WTC11 (cell line): ENCODE measurements around the gene RSPRY1. TPM values are rescaled to one million over a fixed set of nuclear protein-coding genes. Genes with fewer than 3 reads are reported as not detected.

ENCODE experiments used
- ATAC-seq: fragments of 200-7000 bp; cut with Tn5 transposase; 2 replicates; pipeline ENCODE4 v1.10.0; 2021; ENCODE audit warnings: mild to moderate bottlenecking, moderate library complexity
- CTCF ChIA-PET: fragments of 300-600 bp; sonication (Branson Sonifier 250); formaldehyde crosslinking; loops from one replicate; lab custom pipeline; 2021; ENCODE audit warnings: antibody characterized with exemption; lab: Charles Lee
- POLR2A ChIA-PET: fragments of 350-600 bp; sonication (Branson Sonifier 250); formaldehyde crosslinking; loops from one replicate; lab custom pipeline; 2021; ENCODE audit warnings: antibody characterized with exemption; lab: Charles Lee
- DNase-seq: peaks from one replicate; pipeline ENCODE4 v3.0.0; 2021; ENCODE audit warnings: low spot score
- H3K27ac Mint-ChIP-seq: 2 replicates; pipeline ENCODE4 v1.8.0; 2021; ENCODE audit warnings: mixed read lengths
- H3K27me3 Mint-ChIP-seq: 2 replicates; pipeline ENCODE4 v1.8.0; 2021; ENCODE audit warnings: low read depth, mild to moderate bottlenecking, moderate library complexity, mixed read lengths
- H3K36me3 Mint-ChIP-seq: 2 replicates; pipeline ENCODE4 v1.8.0; 2021; ENCODE audit warnings: mixed read lengths
- H3K4me1 Mint-ChIP-seq: 2 replicates; pipeline ENCODE4 v1.8.0; 2022; ENCODE audit warnings: mixed read lengths
- H3K4me3 Mint-ChIP-seq: 2 replicates; pipeline ENCODE4 v1.8.0; 2021; ENCODE audit warnings: mild to moderate bottlenecking, moderate library complexity, mixed read lengths
- H3K9me3 Mint-ChIP-seq: 2 replicates; pipeline ENCODE4 v1.8.0; 2021; ENCODE audit warnings: mixed read lengths
- AFF4 ChIP-seq: sonication (generic); formaldehyde crosslinking; IDR thresholded peaks from 2 replicates; pipeline ENCODE4 v1.8.1; 2023; ENCODE audit warnings: mild to moderate bottlenecking, missing genetic modification reagents, borderline replicate concordance
- ARID4B ChIP-seq: sonication (generic); formaldehyde crosslinking; IDR thresholded peaks from 2 replicates; pipeline ENCODE4 v1.8.0; 2023; ENCODE audit warnings: missing genetic modification reagents, mild to moderate bottlenecking, borderline replicate concordance
- ATF1 ChIP-seq: sonication (generic); formaldehyde crosslinking; IDR thresholded peaks from 2 replicates; pipeline ENCODE4 v1.8.1; 2023; ENCODE audit warnings: mild to moderate bottlenecking, moderate library complexity, missing genetic modification reagents
- ATF2 ChIP-seq: sonication (generic); formaldehyde crosslinking; IDR thresholded peaks from 2 replicates; pipeline ENCODE4 v1.8.1; 2022; ENCODE audit warnings: low read depth, missing genetic modification reagents, borderline replicate concordance
- CREB1 ChIP-seq: sonication (generic); formaldehyde crosslinking; IDR thresholded peaks from 2 replicates; pipeline ENCODE4 v1.8.0; 2023; ENCODE audit warnings: mild to moderate bottlenecking, missing genetic modification reagents
- E2F5 ChIP-seq: sonication (generic); formaldehyde crosslinking; IDR thresholded peaks from 2 replicates; pipeline ENCODE4 v1.8.1; 2022; ENCODE audit warnings: mild to moderate bottlenecking, moderate library complexity, missing genetic modification reagents
- ESRRA ChIP-seq: sonication (generic); formaldehyde crosslinking; IDR thresholded peaks from 2 replicates; pipeline ENCODE4 v1.8.1; 2022; ENCODE audit warnings: mild to moderate bottlenecking, missing genetic modification reagents, borderline replicate concordance
- HMGA2 ChIP-seq: fragments of 250-450 bp; sonication (Bioruptor Pico); IDR thresholded peaks from 2 replicates; pipeline ENCODE4 v1.4.0; 2021; ENCODE audit warnings: mild to moderate bottlenecking, moderate library complexity
- HMGXB4 ChIP-seq: sonication (generic); formaldehyde crosslinking; IDR thresholded peaks from 2 replicates; pipeline ENCODE4 v1.8.1; 2023; ENCODE audit warnings: mild to moderate bottlenecking, moderate library complexity, missing genetic modification reagents
- MYBL2 ChIP-seq: sonication (generic); formaldehyde crosslinking; IDR thresholded peaks from 2 replicates; pipeline ENCODE4 v1.8.1; 2023; ENCODE audit warnings: mild to moderate bottlenecking, moderate library complexity, missing genetic modification reagents
- NFE2L1 ChIP-seq: sonication (generic); formaldehyde crosslinking; IDR thresholded peaks from 2 replicates; pipeline ENCODE4 v1.8.1; 2023; ENCODE audit warnings: missing genetic modification reagents
- NR2C2 ChIP-seq: sonication (generic); formaldehyde crosslinking; IDR thresholded peaks from 2 replicates; pipeline ENCODE4 v1.8.0; 2022; ENCODE audit warnings: mild to moderate bottlenecking, missing genetic modification reagents
- SOX15 ChIP-seq: fragments of 250-450 bp; sonication (Bioruptor Pico); IDR thresholded peaks from 2 replicates; pipeline ENCODE4 v1.9.0; 2021; ENCODE audit warnings: mild to moderate bottlenecking
- SP1 ChIP-seq: sonication (generic); formaldehyde crosslinking; conservative IDR thresholded peaks from 2 replicates; pipeline ENCODE4 v1.8.1; 2022; ENCODE audit warnings: missing genetic modification reagents
- USF1 ChIP-seq: sonication (generic); formaldehyde crosslinking; IDR thresholded peaks from 2 replicates; pipeline ENCODE4 v1.8.0; 2022; ENCODE audit warnings: mild to moderate bottlenecking, missing genetic modification reagents
- ZNF232 ChIP-seq: sonication (generic); formaldehyde crosslinking; IDR thresholded peaks from 2 replicates; pipeline ENCODE4 v1.8.0; 2022; ENCODE audit warnings: mild to moderate bottlenecking, missing genetic modification reagents
- ZNF671 ChIP-seq: fragments of 250-450 bp; sonication (Bioruptor Pico); IDR thresholded peaks from 2 replicates; pipeline ENCODE4 v1.8.0; 2021; ENCODE audit warnings: mild to moderate bottlenecking
- ZSCAN18 ChIP-seq: fragments of 250-450 bp; sonication (Bioruptor Pico); IDR thresholded peaks from 2 replicates; pipeline ENCODE4 v2.1.2; 2022; ENCODE audit warnings: mild to moderate bottlenecking, moderate library complexity
- total RNA-seq: library from RNA; stranded (reverse); gene quantifications from 3 replicates; pipeline ENCODE4 v1.2.3, GENCODE V29; 2021

RSPRY1 gene
- total RNA-seq, 1 experiment from 2014 or later: 26.8 TPM

GRCh38 chr16:57166951-57167350 lies 19.2 kb upstream of the RSPRY1 start:
- POLR2A ChIA-PET: no interaction called here
- peaks cover 76% of the 10 kb centered on the region for H3K36me3 Mint-ChIP-seq
- CTCF ChIA-PET: interaction anchor here (0.7 kb wide), 1 partner anchor 73 kb away, joined by 3 read pairs; no protein-coding TSS in a partner anchor
- H3K9me3 Mint-ChIP-seq: no peaks in the 10 kb centered on the region
- H3K27ac Mint-ChIP-seq: no peak overlapping the region
- H3K4me3 Mint-ChIP-seq: no peak overlapping the region
- ATAC-seq (no peak), DNase-seq (no peak)
- H3K4me1 Mint-ChIP-seq: 0 out of 2 replicates have a peak, but pooled peaks cover 3% of the 10 kb centered on the region
- no peak for TF ChIP-seq SOX15
- TF ChIP-seq, all 79 proteins: peak for 0
- no peaks in the 10 kb centered on the region for H3K27me3 Mint-ChIP-seq

- POLR2A ChIA-PET: no interaction called here
- H3K27ac Mint-ChIP-seq: no peak overlapping the region
- CTCF ChIA-PET: interaction anchor here (0.6 to 1.0 kb wide), 3 partner anchors 70 to 83 kb away, joined by 3 to 6 read pairs (median 6); no protein-coding TSS in a partner anchor
- TF ChIP-seq ARID4B (CRISPR knock-in tag) (no peak), ZNF232 (CRISPR knock-in tag) (no peak), ZSCAN18 (no peak), ESRRA (CRISPR knock-in tag) (no peak), HMGA2 (no peak), NR2C2 (CRISPR knock-in tag) (no peak), USF1 (CRISPR knock-in tag) (no peak), ATF1 (no peak), NFE2L1 (CRISPR knock-in tag) (no peak), AFF4 (no peak), ZNF671 (CRISPR knock-in tag) (no peak), MYBL2 (CRISPR knock-in tag) (no peak), CREB1 (CRISPR knock-in tag) (no peak), E2F5 (CRISPR knock-in tag) (no peak), ATF2 (CRISPR knock-in tag) (no peak), HMGXB4 (no peak), SP1 (CRISPR knock-in tag) (no peak)
These were observed 18.6 kb upstream of the RSPRY1 start for GRCh38 chr16:57167538-57167937.

More at GRCh38 chr16:57167538-57167937, 18.6 kb upstream of the RSPRY1 start:
- no peaks in the 10 kb centered on the region for H3K9me3 Mint-ChIP-seq
- 0 out of 2 replicates have a peak, but pooled peaks cover 3% of the 10 kb centered on the region for H3K4me1 Mint-ChIP-seq
- H3K4me3 Mint-ChIP-seq: no peak overlapping the region
- ATAC-seq: no peak
- peaks cover 75% of the 10 kb centered on the region for H3K36me3 Mint-ChIP-seq
- DNase-seq: no peak
- H3K27me3 Mint-ChIP-seq: no peaks in the 10 kb centered on the region
